ENCODE measurements around the gene TFDP2. TPM values are rescaled to one million over a fixed set of nuclear protein-coding genes. Genes with fewer than 3 reads are reported as not detected.

TFDP2 gene
- total and polyA plus RNA-seq, 2 experiments from 2014 or later, result 150 to 410 TPM

DNA sequence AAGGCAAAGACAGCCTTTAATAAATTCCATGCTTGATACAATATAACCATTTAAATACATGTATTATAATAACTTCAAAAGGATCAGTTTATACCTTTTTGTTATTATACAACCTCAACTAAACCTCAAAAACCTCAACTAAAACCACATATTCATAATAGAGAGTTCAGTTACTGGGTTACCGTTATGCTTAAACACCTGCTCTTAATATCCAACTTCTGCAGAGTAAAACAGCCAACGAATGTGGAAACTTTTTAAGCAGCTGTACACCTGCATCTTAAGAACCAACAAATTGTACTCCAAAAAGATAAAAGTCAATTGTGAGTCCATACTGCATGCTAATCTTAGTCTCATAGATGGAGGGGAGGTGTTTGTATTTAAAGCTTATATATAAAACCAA lies 53.5 kb downstream of the TFDP2 start:
- H3K27me3 ChIP-seq (ENCODE audit: insufficient read depth), result no peaks in the 10 kb centered on the region
- Mint-ChIP-seq H3K36me3 (ENCODE audit: low read depth) (no peaks in the 10 kb centered on the region), H3K9me3 (no peaks in the 10 kb centered on the region), H3K27me3 (ENCODE audit: insufficient read depth, low read depth, poor library complexity) (peaks cover 2% of the 10 kb centered on the region), H3K4me3 (no peak overlapping the region), H3K4me1 (no peaks in the 10 kb centered on the region), H3K27ac (no peak overlapping the region)
- ATAC-seq (no peak), DNase-seq (ENCODE audit: low spot score) (no peak)
- no peak overlapping the region for H3K27ac ChIP-seq (ENCODE audit: low read depth)
- no peaks in the 10 kb centered on the region for H3K4me1 ChIP-seq (ENCODE audit: insufficient read depth)
- no peaks in the 10 kb centered on the region for H4K20me1 ChIP-seq (replicated peaks; ENCODE audit: insufficient read depth)
- TF ChIP-seq, protein P1, sequence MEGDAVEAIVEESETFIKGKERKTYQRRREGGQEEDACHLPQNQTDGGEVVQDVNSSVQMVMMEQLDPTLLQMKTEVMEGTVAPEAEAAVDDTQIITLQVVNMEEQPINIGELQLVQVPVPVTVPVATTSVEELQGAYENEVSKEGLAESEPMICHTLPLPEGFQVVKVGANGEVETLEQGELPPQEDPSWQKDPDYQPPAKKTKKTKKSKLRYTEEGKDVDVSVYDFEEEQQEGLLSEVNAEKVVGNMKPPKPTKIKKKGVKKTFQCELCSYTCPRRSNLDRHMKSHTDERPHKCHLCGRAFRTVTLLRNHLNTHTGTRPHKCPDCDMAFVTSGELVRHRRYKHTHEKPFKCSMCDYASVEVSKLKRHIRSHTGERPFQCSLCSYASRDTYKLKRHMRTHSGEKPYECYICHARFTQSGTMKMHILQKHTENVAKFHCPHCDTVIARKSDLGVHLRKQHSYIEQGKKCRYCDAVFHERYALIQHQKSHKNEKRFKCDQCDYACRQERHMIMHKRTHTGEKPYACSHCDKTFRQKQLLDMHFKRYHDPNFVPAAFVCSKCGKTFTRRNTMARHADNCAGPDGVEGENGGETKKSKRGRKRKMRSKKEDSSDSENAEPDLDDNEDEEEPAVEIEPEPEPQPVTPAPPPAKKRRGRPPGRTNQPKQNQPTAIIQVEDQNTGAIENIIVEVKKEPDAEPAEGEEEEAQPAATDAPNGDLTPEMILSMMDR (conservative IDR thresholded peaks at IDR 0.05; ENCODE audit: low read depth in 2 of 2), result no peak
- TF ChIP-seq REST (IDR thresholded peaks at IDR 0.05; ENCODE audit: unreplicated experiment), result no peak
- no peak for TF ChIP-seq EZH2phosphoT487 (IDR thresholded peaks at IDR 0.05; ENCODE audit: unreplicated experiment)
- no peak for TF ChIP-seq ZNF114 (CRISPR knock-in tag; IDR thresholded peaks at IDR 0.05)
- TF ChIP-seq ZNF462 (CRISPR knock-in tag; IDR thresholded peaks at IDR 0.05), result no peak
- TF ChIP-seq STAT1 (IDR thresholded peaks at IDR 0.05; ENCODE audit: unreplicated experiment), result no peak
- no peak for TF ChIP-seq ETS1 (IDR thresholded peaks at IDR 0.05)
- no peak for TF ChIP-seq JUNB (IDR thresholded peaks at IDR 0.05; ENCODE audit: unreplicated experiment)
- no peak for TF ChIP-seq CREB1 (CRISPR knock-in tag; IDR thresholded peaks at IDR 0.05; ENCODE audit: low read depth)
- no peak for TF ChIP-seq POLR2AphosphoS5 (IDR thresholded peaks at IDR 0.05; ENCODE audit: low read depth)
- TF ChIP-seq ZNF331 (CRISPR knock-in tag; IDR thresholded peaks at IDR 0.05; ENCODE audit: low read depth), result no peak
- TF ChIP-seq NANOG (IDR thresholded peaks at IDR 0.05; ENCODE audit: borderline replicate concordance), result no peak
- TF ChIP-seq EZH2 (IDR thresholded peaks at IDR 0.05; ENCODE audit: low read depth, unreplicated experiment), result no peak
- H2AFZ ChIP-seq, result no peak overlapping the region
- H3K36me3 ChIP-seq (ENCODE audit: insufficient read depth), result no peaks in the 10 kb centered on the region
- no peak overlapping the region for H3K4me2 ChIP-seq
- no peaks in the 10 kb centered on the region for H3K9me2 ChIP-seq (ENCODE audit: insufficient read depth)
- H3K4me3 ChIP-seq, result no peak overlapping the region
- no peaks in the 10 kb centered on the region for H3K79me2 ChIP-seq (replicated peaks; ENCODE audit: insufficient read depth)
- H3F3A ChIP-seq (replicated peaks; ENCODE audit: low read depth), result no peaks in the 10 kb centered on the region

Data from GM23338 (cell line).